Right lobe of liver (tissue), 6 donors: ENCODE data around the gene WDR54. TPM values are rescaled to one million over a fixed set of nuclear protein-coding genes. Genes with fewer than 3 reads are reported as not detected.

Experiments
- ATAC-seq, 4 donors: fragments of 200-7000 bp; cut with Tn5 transposase; one replicate each; pipeline ENCODE4 v1.9.1; 2020; ENCODE audit warnings: mild to moderate bottlenecking in 4 of 4, moderate library complexity in 4 of 4
- DNase-seq, 3 donors: peaks; one replicate each; pipeline ENCODE4 v3.0.0-alpha.2; 2020
- H3K27ac ChIP-seq, 3 donors: fragments of 200-600 bp; one replicate each; pipeline ENCODE4 v1.8.0; 2022
- H3K27me3 ChIP-seq, 2 donors: fragments of 200-600 bp; one replicate each; pipeline ENCODE4 v1.8.0; 2022
- H3K36me3 ChIP-seq, 4 donors: fragments of 200-600 bp; sonication (generic) in 1 of 4; one replicate each; pipeline versions ENCODE4 v1.5.1 to v1.8.0; 2017 to 2022; ENCODE audit warnings: control low read depth in 1 of 4
- H3K4me1 ChIP-seq, 4 donors: fragments of 200-600 bp; sonication (generic) in 1 of 4; one replicate each; pipeline versions ENCODE4 v1.5.1 to v1.8.0; 2017 to 2022; ENCODE audit warnings: control low read depth in 1 of 4
- H3K4me3 ChIP-seq, 3 donors: fragments of 200-600 bp; one replicate each; pipeline ENCODE4 v1.8.0; 2022
- H3K9me3 ChIP-seq, 4 donors: fragments of 200-600 bp; sonication (generic) in 1 of 4; one replicate each; pipeline versions ENCODE4 v1.5.1 to v1.8.0; 2017 to 2022; ENCODE audit warnings: control low read depth in 1 of 4
- CTCF ChIP-seq, 4 donors: fragments of 200-600 bp in 3 of 4; fragments of 450-650 bp in 1 of 4; IDR thresholded peaks; one replicate each; pipeline versions ENCODE4 v1.5.1 to v1.8.0; 2016 to 2022; ENCODE audit warnings: antibody characterized with exemption in 4 of 4, mild to moderate bottlenecking in 2 of 4
- POLR2A ChIP-seq: fragments of 450-650 bp; IDR thresholded peaks from one replicate; pipeline ENCODE4 v1.6.1; 2017; ENCODE audit warnings: antibody characterized with exemption, mild to moderate bottlenecking
- WGBS: methylation state at CpG from one replicate; pipeline ENCODE4 v1.1.6; 2018; ENCODE audit warnings: low coverage, low lambda C conversion rate; ENCODE audit not compliant: insufficient coverage; ENCODE audit errors: missing lambda C conversion rate; 5-methylcytosine and 5-hydroxymethylcytosine counted together
- intact Hi-C, 2 donors: fragments of 100-400 bp; cut with DNase I; formaldehyde crosslinking; loops; one replicate each; pipeline versions ENCODE4 v1.11.2 to v1.14.1; 2022
- total RNA-seq, 6 experiments: library from RNA; depleted of rRNA in 2 of 6; stranded (reverse); fragments of >200 nt in 2 of 6; fragmentation: NEBNext Ultra II Directional in 3 of 6; extraction: Animal tissue kit (Norgen Biotek cat#: 25700) in 3 of 6; gene quantifications; one replicate each; pipeline versions ENCODE4 v1.1.0 to v1.2.4, GENCODE V29; 2016 to 2023
- donor health status: DM: no; HTN: yes; CAD: no.
- donor health status: DM: no; HTN: no; CAD: no.
- donor health status: DM: no; HTN: no; CAD: no.
- donor health status: DM: no; HTN: yes; CAD: no.
- donor health status: DM: no; HTN: yes; CAD: no.

The WDR54 gene
- total RNA-seq, 6 experiments from 2014 or later: 1.6 to 5.3 (median 2.2) TPM

- Histone ChIP-seq H3K36me3 (peaks cover 0 to 20% (median 5%) of the 10 kb centered on the region in 4 donors), H3K27me3 (no peaks in the 10 kb centered on the region), H3K9me3 (no peaks in the 10 kb centered on the region), H3K4me1 (peaks cover 0 to 29% (median 5%) of the 10 kb centered on the region in 4 donors), H3K27ac (no peak overlapping the region), H3K4me3 (no peak overlapping the region)
- no peak for ATAC-seq
- no peak for DNase-seq
- intact Hi-C loops: no loop called here
- WGBS: no CpG with 5 or more reads among the region's 5 CpGs
- peak in 2 of 4 donors; percentile 9 for TF ChIP-seq CTCF (IDR thresholded peaks at IDR 0.05)
- TF ChIP-seq POLR2A: no peak
These were observed 53.4 kb downstream of the WDR54 start for GRCh38 chr2:74474899-74475298.

Other genes with a start within 250 kb of the WDR54 start
- 10 to 100 TPM; 29.8 to 48.0 (median 32.9) TPM for gene MOB1A, start 242.9 kb upstream of the WDR54 start, total RNA-seq
- gene MTHFD2, start 223.1 kb upstream of the WDR54 start, total RNA-seq: 1 to 10 TPM in 5 of 6 experiments, under 1 TPM in 1; 0.31 to 7.4 (median 2.0) TPM
- 1 to 10 TPM in 2 of 6 experiments, under 1 TPM in 4; 0.12 to 1.2 (median 0.68) TPM for gene SLC4A5, start 78.3 kb upstream of the WDR54 start, total RNA-seq
- gene DCTN1, start 41.4 kb upstream of the WDR54 start, total RNA-seq: 10 to 100 TPM; 33.7 to 47.9 (median 37.3) TPM
- under 1 TPM in 5 of 6 experiments, not detected in 1; 0.18 to 0.56 (median 0.31) TPM for gene C2orf81, start 111 bp upstream of the WDR54 start, total RNA-seq
- 100 to 1,000 TPM in 2 of 6 experiments, 10 to 100 TPM in 4; 61.5 to 103 (median 83.0) TPM for gene RTKN, start 20.2 kb downstream of the WDR54 start, total RNA-seq
- gene INO80B, start 33.4 kb downstream of the WDR54 start, total RNA-seq: 10 to 100 TPM in 5 of 6 experiments, 1 to 10 TPM in 1; 3.4 to 20.3 (median 18.8) TPM
- 10 to 100 TPM; 29.6 to 37.6 (median 32.2) TPM for gene WBP1, start 36.7 kb downstream of the WDR54 start, total RNA-seq
- 10 to 100 TPM; 41.0 to 45.2 (median 43.6) TPM for gene MOGS, start 43.7 kb downstream of the WDR54 start, total RNA-seq
- gene MRPL53, start 51.0 kb downstream of the WDR54 start, total RNA-seq: 10 to 100 TPM; 10.7 to 51.9 (median 42.6) TPM
- gene CCDC142, start 61.3 kb downstream of the WDR54 start, total RNA-seq: 10 to 100 TPM in 3 of 6 experiments, 1 to 10 TPM in 3; 5.9 to 15.4 (median 11.2) TPM
- gene TTC31, start 61.4 kb downstream of the WDR54 start, total RNA-seq: 10 to 100 TPM; 14.5 to 31.5 (median 26.7) TPM
- gene LBX2, start 77.9 kb downstream of the WDR54 start, total RNA-seq: 1 to 10 TPM; 1.4 to 8.4 (median 5.8) TPM
- gene PCGF1, start 86.0 kb downstream of the WDR54 start, total RNA-seq: 10 to 100 TPM in 5 of 6 experiments, 1 to 10 TPM in 1; 9.6 to 17.5 (median 13.3) TPM
- gene TLX2, start 92.7 kb downstream of the WDR54 start, total RNA-seq: not detected
- not detected for gene DQX1, start 104.5 kb downstream of the WDR54 start, total RNA-seq
- 100 to 1,000 TPM in 1 of 6 experiments, 10 to 100 TPM in 5; 64.6 to 109 (median 80.4) TPM for gene AUP1, start 108.0 kb downstream of the WDR54 start, total RNA-seq
- 10 to 100 TPM; 12.3 to 20.3 (median 15.2) TPM for gene HTRA2, start 108.2 kb downstream of the WDR54 start, total RNA-seq
- gene LOXL3, start 132.2 kb downstream of the WDR54 start, total RNA-seq: 1 to 10 TPM in 5 of 6 experiments, under 1 TPM in 1; 0.92 to 3.3 (median 1.8) TPM
- 1 to 10 TPM; 1.9 to 3.7 (median 3.2) TPM for gene DOK1, start 133.0 kb downstream of the WDR54 start, total RNA-seq
- not detected for gene M1AP, start 226.6 kb downstream of the WDR54 start, total RNA-seq
- gene SEMA4F, start 232.5 kb downstream of the WDR54 start, total RNA-seq: 1 to 10 TPM; 1.1 to 2.3 (median 1.6) TPM